CD4-positive, alpha-beta T cell treated with Interleukin-17A for 1 hour (primary cell): Measurements from ENCODE around the gene SNAPIN.

Source experiments
- DNase-seq: peaks from one replicate; pipeline ENCODE4 v3.0.0-alpha.2; 2020

SNAPIN gene

GRCh38 chr1:153679337-153680119 lies 21.0 kb downstream of the SNAPIN start:
- DNase-seq, result peak; percentile 25

- DNase-seq, result no peak
Measured at GRCh38 chr1:153680120-153680403, 21.6 kb downstream of the SNAPIN start.

GRCh38 chr1:153682730-153683129 lies 24.2 kb downstream of the SNAPIN start:
- no peak for DNase-seq

GRCh38 chr1:153683854-153684253 lies 25.4 kb downstream of the SNAPIN start:
- no peak for DNase-seq

- DNase-seq, result no peak
Measured at GRCh38 chr1:153684892-153685291, 26.4 kb downstream of the SNAPIN start.

GRCh38 chr1:153685544-153686340 lies 27.2 kb downstream of the SNAPIN start:
- no peak for DNase-seq

GRCh38 chr1:153687346-153688125 lies 29.0 kb downstream of the SNAPIN start:
- DNase-seq, result no peak

- DNase-seq, result no peak
Measured at GRCh38 chr1:153688276-153688675, 29.8 kb downstream of the SNAPIN start.

- DNase-seq, result no peak
Measured at GRCh38 chr1:153688736-153689328, 30.3 kb downstream of the SNAPIN start.

GRCh38 chr1:153693466-153693865 lies 35.0 kb downstream of the SNAPIN start:
- DNase-seq, result no peak

GRCh38 chr1:153696741-153697140 lies 38.2 kb downstream of the SNAPIN start:
- DNase-seq, result no peak

- no peak for DNase-seq
Measured at GRCh38 chr1:153697191-153698019, 38.9 kb downstream of the SNAPIN start.

- no peak for DNase-seq
Measured at GRCh38 chr1:153698020-153698922, 39.8 kb downstream of the SNAPIN start.

- no peak for DNase-seq
Measured at GRCh38 chr1:153698923-153699714, 40.6 kb downstream of the SNAPIN start.

GRCh38 chr1:153699768-153700167 lies 41.3 kb downstream of the SNAPIN start:
- no peak for DNase-seq

- no peak for DNase-seq
Measured at GRCh38 chr1:153705484-153705883, 47.0 kb downstream of the SNAPIN start.

- no peak for DNase-seq
Measured at GRCh38 chr1:153711026-153711425, 52.5 kb downstream of the SNAPIN start.
